GM03348 (cell line): ENCODE results near the gene ROBO1.

Experiments used
- DNase-seq: peaks from one replicate; pipeline ENCODE4 v3.0.0; 2012; ENCODE audit warnings: low spot score

ROBO1 gene

DNA sequence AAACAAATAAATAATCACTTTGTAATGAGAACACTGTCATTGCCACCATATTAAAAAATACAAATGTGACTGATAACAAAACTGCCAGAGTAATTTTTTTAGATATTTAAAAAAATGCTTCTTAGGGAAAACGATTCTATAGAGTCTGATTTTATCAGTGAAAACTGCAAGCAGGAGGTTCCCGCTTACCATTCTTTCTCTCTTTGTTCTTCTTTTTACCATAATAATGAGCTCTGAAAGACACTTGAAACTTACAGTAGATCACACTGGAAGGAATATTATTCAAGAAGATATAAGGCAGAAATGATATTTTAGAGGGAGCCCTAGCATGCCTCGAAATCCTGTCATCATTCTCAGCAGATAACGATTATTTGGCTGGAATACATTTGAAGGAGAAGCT lies 701.3 kb downstream of the ROBO1 start:
- DNase-seq = no peak

DNA sequence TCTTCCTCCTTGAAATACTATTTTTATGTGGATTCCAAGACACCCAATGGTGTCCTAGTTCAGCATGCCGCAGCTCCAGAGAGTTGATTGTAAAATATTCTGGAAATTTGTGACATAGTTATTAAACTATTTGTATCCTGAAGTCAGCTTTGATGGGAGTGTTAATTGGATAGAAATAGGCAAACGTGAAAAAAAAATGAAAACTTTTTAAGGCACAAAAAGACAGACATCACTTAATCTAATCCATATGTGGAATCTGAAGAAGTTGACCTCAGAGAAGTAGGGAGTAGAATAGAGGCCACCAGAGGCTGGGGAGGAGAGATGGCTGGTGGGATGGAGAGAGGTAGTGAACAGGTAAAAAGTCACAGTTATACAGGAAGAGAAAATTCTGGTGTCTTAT lies 704.2 kb downstream of the ROBO1 start:
- no peak for DNase-seq

DNA sequence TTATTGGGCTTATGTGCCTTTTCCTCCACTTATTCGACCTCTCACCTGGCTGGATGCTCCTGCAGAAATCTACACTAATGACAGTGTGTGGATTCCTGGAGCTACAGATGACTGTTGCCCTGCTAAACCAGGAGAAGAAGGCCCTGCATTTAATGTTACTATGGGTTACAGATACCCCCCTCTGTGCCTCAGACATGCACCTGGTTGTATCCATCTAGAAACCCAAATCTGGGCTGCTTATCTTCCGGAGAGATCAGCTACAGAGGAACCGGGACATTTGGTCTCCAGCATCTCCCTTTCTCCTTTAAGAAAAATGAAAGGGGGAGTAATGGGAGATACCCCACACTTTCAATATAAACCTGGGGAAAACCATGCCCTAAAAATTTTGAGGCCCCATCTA lies 710.0 kb downstream of the ROBO1 start:
- no peak for DNase-seq

DNA sequence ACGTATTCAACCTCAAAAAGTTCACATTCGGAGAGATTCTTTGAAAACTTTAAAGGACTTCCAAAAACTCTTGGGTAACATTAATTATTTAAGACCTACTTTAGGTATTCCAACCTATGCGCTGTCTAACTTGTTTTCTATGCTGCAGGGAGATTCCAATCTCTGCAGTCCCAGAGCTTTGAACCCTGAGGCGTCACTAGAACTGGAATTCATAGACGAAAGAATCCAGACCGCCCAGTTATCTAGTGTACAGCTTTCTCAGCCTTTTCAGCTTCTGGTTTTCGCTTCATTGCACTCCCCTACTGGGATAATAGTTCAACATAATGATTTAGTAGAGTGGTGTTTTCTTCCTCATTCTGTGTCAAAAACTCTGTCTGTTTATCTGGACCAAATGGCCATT lies 711.3 kb downstream of the ROBO1 start:
- no peak for DNase-seq

DNA sequence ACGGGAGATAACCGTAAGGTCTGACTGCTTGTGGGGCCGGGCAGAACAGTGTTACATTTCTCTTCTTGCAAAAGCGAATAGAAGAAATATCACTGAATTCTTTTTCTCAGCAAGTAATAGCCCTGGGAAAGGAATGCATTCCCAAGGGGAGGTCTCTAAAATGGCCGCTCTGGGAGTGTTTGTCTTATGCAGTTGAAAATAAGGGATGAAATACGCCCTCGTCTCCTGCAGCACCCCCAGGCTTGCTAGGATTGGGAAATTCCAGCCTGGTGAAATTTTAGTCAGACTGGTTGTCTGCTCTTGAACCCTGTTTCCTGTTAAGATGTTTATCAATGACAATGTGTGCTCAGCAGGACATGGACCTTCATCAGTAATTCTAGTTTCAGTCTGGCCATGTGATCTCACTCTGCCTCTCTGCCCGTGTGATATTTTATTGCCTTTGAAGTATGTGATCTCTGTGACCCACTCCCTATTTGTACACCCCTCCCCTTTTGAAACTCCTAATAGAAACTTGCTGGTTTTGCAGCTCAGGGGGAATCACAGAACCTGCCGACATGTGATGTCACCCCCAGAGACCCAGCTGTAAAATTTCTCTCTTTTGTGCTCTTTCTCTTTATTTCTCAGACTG lies 715.6 kb downstream of the ROBO1 start:
- DNase-seq = no peak

DNA sequence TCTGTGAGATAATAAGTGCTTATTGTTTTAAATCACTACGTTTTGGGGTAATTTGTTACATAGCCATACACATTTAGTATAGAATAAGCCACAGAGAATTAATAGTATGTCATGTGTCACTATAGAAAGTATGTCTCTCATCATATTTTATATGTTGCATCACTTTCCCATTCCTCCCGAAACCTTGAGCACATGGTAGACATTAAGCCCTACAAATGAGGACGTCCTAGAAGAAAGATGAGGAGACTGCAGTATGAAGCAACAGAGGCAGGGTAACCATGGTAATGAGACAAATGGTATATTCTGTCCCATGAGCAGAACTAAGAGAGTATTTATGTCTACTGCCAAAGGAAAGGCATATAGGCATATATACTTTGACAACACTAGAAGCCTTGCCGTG lies 720.2 kb downstream of the ROBO1 start:
- DNase-seq = no peak

DNA sequence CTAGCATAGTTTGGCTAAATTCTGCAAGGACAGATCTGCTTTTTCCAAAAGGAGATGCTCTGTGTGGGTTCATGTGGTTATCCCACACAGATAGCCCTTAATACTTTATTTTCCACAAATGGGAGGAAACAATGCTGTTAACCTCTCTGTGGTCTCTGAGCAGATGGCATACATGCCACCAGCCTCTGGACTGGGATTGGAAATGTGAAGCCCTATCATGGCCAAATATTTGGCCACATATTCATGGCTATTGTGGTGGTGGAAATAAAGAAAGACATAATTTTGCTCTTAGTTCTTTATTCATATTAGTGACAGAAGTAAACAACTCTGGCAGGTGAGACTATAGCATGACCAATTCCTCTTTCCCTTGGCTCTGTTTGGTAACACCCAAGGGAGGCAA lies 726.2 kb downstream of the ROBO1 start:
- no peak for DNase-seq

DNA sequence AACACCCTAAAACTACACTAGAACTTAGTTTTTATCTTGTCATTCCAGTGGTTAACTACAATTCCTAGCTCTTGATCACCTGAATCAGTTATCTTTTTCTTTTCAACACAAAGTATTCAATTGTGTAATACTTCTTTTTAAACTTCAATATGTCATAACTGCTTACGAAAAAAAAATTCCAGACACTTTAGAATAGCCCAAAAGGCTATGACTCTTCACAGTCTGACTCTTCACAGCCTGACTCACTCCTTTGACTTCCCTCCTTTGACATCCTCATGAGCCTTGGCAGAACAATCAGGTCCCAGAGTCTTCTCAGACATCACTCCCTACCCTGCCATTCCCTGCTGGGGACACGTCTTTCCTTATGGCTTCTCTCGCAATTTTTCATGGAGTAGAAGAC lies 727.1 kb downstream of the ROBO1 start:
- peak; percentile 68 for DNase-seq

DNA sequence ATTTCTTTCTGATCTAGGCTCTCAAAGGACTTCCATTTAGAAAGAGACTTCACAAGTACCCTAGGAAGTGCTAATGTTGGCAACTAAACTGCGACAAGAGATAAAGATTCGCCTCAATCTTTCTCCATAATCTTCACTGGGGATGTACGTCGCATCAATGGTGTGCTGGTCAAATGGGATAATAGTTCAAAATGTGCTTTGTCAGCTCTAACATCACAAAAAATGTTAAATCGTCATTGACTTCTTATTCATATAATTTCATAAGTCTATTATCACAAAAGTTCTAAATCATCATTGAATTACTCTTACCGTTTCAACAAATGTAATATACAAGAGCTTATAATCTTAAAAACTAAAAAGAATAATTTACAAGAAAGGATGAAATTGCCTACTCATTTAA lies 727.7 kb downstream of the ROBO1 start:
- no peak for DNase-seq

DNA sequence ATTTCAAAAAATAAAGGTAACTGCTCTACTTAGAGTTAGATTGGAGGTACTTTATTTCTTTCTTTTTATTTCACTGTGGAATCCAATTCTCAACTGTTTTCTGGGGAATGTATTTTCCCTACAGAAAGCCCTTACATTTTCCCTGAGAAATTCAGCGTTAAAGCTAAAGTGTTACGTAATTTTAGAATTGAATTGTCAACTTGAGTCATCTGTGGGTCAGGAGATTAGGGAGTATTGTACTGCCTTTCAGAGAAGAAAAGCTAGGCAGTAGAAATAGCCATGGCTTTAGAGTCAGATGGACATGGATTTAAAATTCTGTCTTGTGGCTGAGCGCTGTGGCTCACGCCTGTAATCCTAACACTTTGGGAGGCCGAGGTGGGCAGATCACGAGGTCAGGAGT lies 728.6 kb downstream of the ROBO1 start:
- DNase-seq = peak; percentile 18

DNA sequence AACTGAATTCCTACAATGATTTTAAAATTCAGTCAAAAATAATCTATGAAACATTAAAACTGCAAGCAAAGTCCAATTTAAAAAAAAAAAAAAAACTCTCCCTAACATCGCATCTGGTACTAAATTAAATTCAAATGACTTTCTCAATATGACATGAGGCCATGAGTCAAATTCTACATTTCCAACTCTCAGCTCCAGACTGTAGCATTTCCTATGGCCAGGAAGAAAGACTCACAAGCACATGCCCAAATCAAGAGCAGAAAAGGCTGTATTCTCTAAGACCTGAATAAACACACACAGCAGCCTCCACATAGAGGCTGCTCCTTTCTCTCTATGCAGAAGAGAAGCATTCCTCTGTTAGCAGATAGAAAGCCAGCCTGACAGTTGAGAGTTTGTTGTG lies 729.2 kb downstream of the ROBO1 start:
- DNase-seq = no peak

DNA sequence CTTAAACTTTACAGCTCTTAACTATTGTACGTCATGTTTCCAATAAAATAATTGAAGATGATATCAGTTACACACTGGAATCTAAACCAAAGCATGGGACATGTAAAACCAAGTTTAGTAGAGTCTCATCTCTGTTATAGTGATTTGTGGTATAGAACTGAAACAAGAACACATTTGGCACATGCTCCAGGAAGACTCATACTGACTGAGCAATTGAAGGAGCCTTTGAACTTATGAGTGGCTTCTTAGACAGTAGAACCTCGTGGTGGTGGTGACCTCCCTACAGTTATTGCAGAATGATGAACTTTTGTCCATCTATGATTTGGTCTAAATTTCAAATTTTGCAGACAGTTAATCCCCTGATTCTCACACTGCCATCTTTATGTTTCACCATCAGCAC lies 729.7 kb downstream of the ROBO1 start:
- DNase-seq = no peak

DNA sequence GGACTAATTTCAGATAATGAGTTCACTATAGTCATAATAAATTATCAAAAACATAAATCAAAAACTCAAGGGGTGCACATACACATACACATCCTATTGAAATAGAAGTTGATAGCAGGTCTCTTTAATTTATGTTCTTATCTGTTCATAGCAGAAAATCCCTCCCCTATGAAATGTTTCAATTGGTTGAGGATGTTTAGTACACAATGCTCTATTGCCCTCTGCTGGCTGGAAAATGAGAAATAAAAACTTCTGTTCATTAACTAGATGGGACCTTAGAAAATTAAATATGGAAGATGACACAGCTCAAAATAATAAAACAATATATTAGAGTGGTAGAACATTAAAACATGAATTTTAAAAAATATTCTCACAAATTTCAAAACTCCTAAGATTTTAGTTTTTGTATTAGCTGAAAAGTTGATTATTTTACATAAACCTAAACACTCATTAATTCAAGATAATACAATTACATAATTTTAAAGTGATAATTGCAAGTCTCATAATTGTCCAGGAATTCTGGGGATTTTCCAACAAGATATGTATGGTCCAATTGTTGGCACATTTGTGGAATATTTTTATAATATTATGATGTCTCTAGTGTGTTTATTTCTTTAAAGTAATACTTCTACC lies 735.0 kb downstream of the ROBO1 start:
- DNase-seq = peak; percentile 57

DNA sequence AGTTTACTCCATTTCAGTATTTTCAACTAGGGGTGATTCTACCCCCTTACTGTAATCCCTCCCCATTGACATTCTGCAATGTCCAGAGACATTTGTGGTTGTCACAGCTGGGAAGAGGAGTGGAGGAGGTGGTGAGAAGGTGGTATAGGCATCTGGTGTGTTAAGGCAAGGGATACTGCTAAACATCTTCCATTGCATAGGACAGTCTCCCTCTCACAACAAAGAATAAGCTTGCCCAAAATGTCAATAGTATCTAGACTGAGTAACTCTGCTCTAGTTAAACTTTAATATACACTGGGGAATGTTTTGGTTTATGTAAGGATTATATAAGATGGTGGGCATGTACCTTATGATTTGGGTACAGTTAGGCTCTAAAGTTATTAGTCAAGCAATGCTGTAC lies 737.6 kb downstream of the ROBO1 start:
- DNase-seq = no peak

DNA sequence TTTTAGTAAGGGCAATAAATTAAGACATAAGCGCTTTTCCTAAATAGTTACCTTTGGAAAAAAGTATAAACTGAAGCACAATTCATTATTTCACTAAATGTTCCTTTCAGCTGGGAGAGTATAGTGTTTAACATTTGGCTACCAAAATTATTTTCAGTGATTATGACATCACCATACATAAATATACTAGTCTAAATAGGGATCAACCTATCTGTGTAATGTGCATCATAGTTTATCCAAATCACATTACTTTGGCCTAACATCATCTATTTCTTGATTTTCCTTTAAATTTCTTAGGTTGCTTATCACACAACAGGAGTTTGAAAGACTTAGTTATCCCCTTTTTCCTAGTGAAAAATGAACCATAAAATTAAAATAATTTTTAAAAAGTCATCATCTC lies 738.9 kb downstream of the ROBO1 start:
- DNase-seq = no peak

DNA sequence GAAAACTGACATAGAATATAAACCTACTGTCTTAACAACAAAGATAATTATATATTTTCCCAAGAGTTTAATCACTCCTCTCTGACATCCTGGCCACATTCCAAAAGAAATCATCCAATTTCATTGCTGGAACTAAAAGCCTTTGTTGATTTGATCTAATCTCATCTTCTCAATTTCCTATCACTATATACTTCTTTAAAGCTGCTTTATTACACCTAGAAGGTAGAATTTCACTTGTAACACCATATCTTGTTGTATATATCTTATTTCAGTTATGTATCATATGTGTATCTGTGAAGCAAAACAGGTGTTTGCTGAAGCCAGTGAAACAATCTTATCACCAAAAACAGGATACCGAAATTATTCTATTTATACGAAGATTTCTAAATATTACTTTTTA lies 740.2 kb downstream of the ROBO1 start:
- DNase-seq = no peak

DNA sequence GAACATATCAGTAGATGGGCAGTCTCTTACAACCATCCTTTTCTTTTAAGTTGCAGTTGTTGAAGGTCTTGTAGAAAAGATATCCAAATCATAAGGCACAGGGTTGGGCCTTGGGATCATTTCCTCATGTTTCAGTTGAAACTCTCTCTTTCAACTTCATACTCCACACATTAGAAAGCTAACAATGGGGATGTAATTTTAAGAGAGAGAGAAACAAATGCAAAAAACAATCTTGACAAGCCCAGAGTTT lies 747.9 kb downstream of the ROBO1 start:
- DNase-seq = no peak

DNA sequence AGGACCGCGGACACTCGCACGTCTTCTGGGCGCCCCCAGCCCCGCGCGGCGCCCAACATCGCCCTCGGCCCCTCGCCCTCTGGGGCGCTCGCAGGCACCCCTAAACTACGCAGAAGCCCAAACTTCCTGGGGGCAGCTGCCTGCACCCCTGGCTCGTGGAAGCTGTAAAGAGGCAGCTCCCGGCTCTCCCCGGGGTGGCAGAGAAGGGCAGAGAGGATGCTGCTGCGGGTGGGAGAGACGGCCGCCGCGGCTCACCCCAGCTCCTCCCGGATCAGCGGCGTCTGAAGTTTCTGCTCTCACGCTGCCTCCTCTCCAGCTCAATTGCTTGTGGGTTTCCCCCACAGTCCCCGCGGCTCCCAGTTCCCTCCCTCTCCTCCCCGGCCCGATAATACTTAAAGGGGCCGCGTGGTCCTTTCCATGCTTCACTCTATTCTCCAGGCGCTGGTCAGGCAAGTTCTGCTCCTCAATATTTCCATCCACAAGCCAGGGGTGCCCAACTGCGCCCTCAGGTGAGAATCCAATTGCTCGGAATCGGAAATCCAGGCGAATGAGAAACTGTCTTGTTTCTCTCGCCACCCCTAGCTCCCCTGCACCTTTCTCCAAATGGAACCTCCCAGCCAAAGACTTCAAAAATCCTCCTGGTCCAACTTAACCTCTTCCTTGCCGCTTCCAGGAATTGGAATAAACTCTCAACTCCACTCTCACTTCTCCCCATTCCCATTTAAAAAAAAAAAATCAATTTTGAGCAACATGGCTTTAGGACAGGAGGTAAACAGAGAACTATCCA lies 748.5 kb downstream of the ROBO1 start:
- DNase-seq = peak; percentile 93

DNA sequence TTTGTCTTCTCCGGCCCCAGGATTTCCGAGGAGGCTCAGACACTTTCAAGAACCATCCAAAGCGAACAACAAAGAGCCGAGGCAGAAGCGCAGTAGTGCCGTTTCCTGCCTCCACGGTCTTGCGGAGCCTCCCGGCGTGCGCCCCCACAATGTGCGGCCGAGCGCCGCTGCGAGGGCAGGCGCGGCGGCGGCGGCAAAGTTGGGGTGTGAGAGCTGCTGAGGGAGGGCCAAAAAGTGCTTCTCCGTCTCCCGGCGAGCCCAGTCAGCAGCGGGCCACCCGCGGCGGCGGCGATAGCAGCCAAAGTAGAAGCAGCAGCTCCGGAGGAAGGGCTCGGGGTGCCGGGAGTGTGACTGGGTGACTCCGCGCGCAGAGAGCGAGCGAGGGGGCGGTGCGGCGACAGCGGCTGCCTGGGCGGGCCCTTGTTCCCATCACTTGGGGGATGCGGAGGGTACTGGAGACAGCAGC lies 749.1 kb downstream of the ROBO1 start:
- DNase-seq = peak; percentile 73

DNA sequence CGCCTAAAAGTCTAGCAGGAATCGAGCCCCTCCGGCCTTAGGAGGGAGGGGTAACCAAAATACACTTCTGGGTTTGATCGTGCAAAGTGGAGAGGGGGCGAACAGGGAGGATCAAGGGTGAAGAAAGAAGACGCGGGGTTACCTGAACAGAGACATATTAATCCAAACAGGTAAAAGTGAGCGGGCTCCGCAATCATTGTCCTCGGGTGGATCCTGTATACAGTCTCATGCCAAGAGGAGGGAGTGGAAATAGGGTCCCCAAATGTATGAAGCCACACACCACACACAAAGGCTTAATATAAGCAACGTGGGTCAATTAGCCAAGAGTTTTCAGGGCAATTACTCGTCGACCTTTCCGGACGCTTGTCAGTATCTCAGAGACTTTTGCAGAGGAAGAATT lies 749.5 kb downstream of the ROBO1 start:
- DNase-seq = no peak

DNA sequence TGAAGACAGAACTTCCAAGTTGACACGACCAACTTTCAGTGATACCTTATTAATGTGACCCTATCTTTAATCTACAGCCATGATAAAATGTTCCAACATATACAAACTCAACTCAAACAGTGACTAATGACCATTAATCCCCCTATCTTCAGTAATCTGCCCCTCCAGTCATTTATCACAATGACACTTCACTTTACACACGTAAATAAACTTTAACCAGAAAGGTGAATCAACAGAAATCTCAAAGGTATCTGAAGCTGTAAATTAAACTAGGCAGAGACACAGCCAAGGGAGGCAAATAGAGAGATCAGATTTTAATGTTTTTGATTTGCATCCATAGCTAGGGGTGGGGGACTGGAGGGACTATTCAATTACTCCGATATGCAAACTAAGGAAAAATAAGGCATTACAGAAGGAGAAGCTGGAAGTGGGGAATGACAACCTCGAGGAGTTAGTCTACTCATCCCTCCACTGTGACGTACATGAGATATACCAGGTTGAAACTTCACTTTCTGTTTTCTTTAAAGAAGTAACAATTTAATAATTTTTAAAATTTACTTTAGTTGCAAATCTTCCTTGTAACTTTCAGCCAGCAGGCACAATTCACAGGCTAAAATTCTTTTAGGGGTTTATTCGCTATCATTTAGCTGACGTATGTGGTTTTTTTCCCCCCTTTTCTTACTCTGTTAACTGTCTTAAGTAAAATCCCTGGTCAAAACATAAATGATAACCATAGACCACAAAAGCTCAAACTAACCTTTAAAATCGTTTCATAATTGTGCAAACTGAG lies 751.0 kb downstream of the ROBO1 start:
- DNase-seq = peak; percentile 38

DNA sequence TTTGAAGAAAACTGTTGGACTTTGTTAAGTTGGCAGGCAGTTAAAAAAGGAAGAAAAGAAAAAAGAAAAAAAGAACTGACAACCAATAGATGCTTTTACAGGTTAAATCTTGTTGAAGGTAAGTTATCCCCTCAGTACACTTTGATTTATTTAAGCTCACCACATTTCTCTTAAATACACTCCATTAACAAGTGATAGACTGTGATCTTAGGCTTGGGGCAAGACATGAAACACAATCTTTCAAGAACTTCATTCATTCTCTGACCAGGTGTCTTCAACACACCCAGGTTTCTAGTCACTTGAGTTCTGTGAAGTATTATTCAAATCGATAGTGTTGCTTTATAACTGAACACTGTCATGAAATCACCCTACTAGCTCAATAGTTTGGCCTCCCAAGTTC lies 751.9 kb downstream of the ROBO1 start:
- no peak for DNase-seq

DNA sequence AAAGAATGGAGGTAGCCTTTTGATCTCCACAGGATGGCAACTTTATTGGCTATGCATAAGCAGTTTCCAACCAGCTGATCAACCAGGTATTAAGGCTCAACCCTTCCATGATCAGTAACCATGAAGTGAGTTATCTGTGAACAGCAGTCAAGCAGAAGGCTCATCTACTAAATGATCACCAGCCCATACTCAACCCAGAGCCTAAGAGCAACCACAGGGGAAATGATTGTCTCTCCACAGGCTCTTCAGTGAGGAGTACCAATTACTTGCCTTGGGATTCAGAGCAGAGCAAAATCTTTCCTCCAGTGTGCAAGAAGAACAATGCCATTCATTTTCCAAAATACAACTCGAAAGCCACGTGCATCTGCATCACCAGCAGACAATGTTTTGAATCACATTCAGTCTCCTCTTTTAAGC lies 754.8 kb downstream of the ROBO1 start:
- no peak for DNase-seq
